ENCODE results near the gene NUDT1. TPM values are rescaled to one million over a fixed set of nuclear protein-coding genes. Genes with fewer than 3 reads are reported as not detected.

Gene NUDT1
- total RNA-seq, 1 experiment from 2014 or later, result 68.6 TPM

DNA sequence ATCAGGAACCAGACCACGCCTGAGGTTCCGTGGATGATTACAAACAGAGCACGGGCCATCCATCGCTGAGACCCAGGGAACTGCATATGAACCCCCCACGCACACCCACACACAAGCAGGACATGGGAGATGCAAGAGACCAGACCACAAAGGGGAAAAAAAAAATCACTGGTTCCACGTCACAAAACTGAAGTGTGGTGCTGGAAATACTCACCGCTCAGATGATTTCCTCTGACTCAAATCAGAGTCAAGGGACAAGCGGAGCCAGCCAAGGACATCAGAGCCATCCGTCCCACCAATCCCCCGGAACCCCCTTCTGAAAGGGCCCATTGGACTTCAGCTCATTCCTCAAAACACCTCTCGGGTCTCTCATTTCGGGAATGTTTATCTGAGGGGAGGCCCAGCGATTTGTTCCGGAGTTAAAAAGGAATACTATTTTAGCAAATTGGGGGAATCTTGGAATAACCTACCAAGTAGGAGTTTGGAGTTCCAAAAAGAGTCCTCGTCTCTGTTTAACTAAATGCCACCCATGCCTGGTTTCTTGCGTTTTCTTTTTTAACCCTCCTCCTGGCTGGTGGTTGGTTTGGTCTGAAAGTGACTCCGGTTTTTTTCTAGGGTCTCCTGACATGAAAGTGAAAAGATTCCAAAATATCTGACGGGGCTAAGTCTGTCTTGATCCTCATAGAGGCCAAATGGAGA lies 57.3 kb downstream of the NUDT1 start:
- DNase-seq (ENCODE audit: low spot score), result no peak

DNA sequence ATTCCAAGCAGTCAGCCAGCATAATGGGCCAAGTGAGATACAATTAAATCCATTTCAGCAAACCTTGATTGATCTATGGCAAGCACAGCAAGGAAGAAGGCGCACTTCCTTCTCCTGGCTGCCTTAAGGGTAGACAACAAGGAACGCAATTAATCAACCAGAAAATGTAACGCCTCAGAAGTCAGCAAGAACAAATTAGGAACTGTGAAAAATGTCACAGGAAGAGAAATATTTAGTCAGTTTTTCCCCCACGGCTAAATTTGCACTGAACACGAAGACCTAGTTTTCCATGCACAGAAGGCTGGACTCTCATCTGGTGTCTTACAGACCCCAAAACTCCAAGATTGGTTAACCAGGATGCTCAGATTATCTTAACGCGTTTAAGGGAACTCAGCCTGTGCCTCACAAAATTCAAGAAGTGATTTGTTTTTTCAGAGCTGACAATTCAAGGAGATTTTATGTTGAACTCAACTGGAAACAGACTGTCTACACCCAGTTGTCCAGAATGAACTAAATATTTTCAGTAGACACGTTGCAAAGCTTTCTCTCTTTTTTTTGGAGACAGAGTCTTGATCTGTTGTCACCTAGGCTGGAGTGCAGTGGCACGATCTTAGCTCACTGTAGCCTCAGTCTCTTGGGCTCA lies 58.0 kb downstream of the NUDT1 start:
- no peak for DNase-seq (ENCODE audit: low spot score)

Other genes with a start within 250 kb of the NUDT1 start
- gene MAD1L1, start 9.3 kb upstream of the NUDT1 start, total RNA-seq (2014; rRNA removed; shearing (Covaris generic)), result 89.2 and 103 TPM in 2 replicates
- gene MRM2, start within 50 bp of the NUDT1 start, total RNA-seq (2014; rRNA removed; shearing (Covaris generic)), result 46.6 and 48.2 TPM in 2 replicates
- 41.7 and 44.0 TPM in 2 replicates for gene SNX8, start 72.2 kb downstream of the NUDT1 start, total RNA-seq (2014; rRNA removed; shearing (Covaris generic))
- 430 and 463 TPM in 2 replicates for gene EIF3B, start 112.6 kb downstream of the NUDT1 start, total RNA-seq (2014; rRNA removed; shearing (Covaris generic))
- gene CHST12, start 161.4 kb downstream of the NUDT1 start, total RNA-seq (2014; rRNA removed; shearing (Covaris generic)), result 14.5 and 24.7 TPM in 2 replicates
- gene GRIFIN, start 234.2 kb downstream of the NUDT1 start, total RNA-seq (2014; rRNA removed; shearing (Covaris generic)), result not detected in 2 replicates

Data from HT-29 (cell line).